ENCODE data around the gene NAB1.

The NAB1 gene

DNA sequence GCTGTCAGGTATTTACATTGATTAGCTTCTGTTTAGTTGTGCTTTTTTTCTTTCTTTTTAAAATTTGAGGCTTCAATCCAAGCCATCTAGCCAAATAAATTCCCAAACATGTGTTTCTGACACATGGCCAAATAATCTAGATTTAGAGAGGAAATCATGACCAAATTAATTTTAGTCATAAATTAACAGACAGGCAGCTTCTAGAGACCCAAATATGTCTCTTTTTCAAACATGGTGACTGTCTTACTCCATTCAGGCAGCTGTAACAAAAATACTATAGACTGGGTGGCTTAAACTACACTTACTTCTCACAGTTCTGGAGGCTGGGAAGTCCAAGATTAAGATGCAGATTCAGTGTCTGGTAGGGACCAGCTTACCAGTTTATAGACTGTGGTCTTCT, 23.2 kb upstream of the NAB1 start:
- H3K4me1 ChIP-seq (ENCODE audit: control insufficient read depth, insufficient read depth, low read length), result peaks cover 14% of the 10 kb centered on the region
- no peak overlapping the region for H3K27ac ChIP-seq (ENCODE audit: low read depth, low read length)
- no peak overlapping the region for H3K9ac ChIP-seq (ENCODE audit: low read length)
- no peaks in the 10 kb centered on the region for H3K27me3 ChIP-seq (ENCODE audit: control insufficient read depth, insufficient read depth, low read length)
- H3K36me3 ChIP-seq (ENCODE audit: control insufficient read depth, insufficient read depth, low read length), result no peaks in the 10 kb centered on the region
- no peak overlapping the region for H3K4me3 ChIP-seq (ENCODE audit: low read length)

DNA sequence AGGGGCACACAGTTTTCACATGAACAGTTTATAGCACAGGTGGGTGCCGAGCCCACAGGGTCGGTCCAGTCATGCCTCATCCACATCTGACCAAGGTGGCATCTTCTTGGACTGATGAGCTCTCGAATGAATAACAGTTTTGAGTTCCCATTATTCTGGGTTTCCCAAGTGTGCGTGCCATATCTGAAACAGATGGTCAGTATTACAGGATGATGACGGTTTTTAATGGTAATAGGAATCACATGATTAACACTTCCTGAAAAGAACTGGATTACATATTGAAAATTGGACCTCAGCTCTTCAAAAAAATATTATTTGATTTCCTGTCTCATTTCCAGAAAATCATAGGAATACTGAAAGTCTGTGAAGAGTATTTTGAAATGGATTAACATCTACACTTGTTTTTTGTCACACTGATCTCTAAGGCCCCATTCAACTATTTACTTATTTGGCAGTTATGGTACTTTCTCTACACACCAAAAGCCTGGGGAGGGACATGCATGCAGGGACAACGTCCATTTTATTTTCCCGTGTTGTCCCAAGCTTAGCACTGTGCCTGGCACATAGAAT, 22.2 kb upstream of the NAB1 start:
- Histone ChIP-seq H3K4me3 (ENCODE audit: low read length) (no peak overlapping the region), H3K27me3 (ENCODE audit: control insufficient read depth, insufficient read depth, low read length) (no peaks in the 10 kb centered on the region), H3K36me3 (ENCODE audit: control insufficient read depth, insufficient read depth, low read length) (no peaks in the 10 kb centered on the region), H3K9ac (ENCODE audit: low read length) (no peak overlapping the region), H3K27ac (ENCODE audit: low read depth, low read length) (peak overlapping the region; percentile 32), H3K4me1 (ENCODE audit: control insufficient read depth, insufficient read depth, low read length) (peaks cover 14% of the 10 kb centered on the region)

DNA sequence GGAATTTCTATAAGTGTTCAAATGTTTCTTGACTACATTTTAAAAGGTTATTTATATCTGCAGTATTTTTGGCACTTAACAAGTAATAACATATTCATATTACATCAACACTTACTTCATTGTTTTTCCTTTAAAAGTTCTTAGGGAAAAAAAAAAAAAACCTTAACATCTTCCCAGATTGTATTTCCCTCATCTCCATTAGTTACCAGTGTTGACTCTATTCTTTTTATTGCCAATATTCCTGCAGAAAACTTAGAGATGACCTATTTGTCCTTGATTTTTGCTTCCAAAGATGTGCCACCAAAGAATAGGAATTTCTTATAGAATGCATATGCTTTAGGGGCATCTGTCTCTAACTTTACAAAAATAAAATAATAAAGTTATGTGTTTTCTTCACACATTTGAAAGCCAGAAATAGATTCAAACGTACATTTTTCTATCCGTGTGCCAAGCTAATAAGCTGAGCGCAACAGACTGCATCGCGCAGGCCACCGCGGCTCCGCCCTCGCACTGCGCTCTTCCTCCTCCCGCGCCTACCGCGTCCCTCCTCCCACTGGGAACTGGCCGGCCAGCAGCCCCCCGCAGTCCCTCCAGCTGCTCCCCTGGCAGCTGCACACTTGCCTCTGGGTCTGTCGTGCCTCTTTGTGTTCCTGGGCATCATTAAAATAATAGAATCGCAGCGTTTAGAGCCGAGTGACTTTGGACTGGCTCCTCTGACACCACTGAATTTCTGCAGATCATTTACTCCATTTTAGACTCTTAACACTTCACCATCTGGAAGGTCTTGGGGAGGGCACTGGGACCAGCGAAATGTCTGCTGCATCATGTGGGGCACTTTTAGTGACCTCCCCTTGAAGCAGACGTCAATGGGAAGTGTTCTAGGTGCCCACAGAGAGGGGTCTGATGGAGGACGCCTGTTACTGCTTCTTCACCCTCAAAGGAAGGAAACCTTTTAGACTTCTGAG, 21.2 kb upstream of the NAB1 start:
- Histone ChIP-seq H3K36me3 (ENCODE audit: control insufficient read depth, insufficient read depth, low read length) (no peaks in the 10 kb centered on the region), H3K4me1 (ENCODE audit: control insufficient read depth, insufficient read depth, low read length) (peaks cover 14% of the 10 kb centered on the region), H3K27me3 (ENCODE audit: control insufficient read depth, insufficient read depth, low read length) (no peaks in the 10 kb centered on the region), H3K9ac (ENCODE audit: low read length) (peak overlapping the region; percentile 62), H3K4me3 (ENCODE audit: low read length) (peak overlapping the region; percentile 80), H3K27ac (ENCODE audit: low read depth, low read length) (peak overlapping the region; percentile 84)

DNA sequence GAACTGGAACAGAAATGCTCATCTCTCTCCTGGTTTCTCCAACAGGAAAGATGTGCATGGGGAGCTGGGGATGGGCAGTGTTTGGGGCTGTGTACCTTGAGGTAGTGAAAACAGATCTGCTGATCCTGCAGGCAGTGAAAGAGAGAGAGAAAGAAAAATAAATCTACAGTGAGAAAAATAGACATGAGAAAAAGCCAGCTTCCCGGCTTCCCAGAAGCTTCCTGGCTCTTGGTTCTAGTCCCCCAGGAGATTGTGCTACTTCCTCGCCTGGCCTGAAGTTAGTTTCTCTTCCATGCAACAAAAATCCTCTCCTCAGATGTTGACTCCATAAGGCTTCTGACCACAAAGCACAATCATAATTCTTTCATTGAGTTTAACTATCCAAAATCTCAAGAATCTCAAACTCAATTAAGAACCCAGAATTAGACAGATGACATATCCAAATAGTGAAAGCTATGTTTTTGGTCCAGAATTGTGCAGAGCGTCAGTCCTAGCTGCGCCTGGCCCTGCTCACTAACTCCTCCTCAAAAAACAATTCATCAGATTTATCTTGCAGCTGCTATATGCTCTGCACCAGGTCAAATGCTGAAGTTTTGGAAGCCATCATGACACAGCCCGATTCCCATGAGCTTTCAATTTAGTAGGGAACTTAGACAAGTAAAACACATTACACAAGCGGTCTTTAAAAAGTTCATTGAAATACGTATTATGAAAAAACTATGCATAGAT, 20.1 kb upstream of the NAB1 start:
- Histone ChIP-seq H3K27ac (ENCODE audit: low read depth, low read length) (peak overlapping the region; percentile 84), H3K9ac (ENCODE audit: low read length) (no peak overlapping the region), H3K4me3 (ENCODE audit: low read length) (peak overlapping the region; percentile 80), H3K27me3 (ENCODE audit: control insufficient read depth, insufficient read depth, low read length) (no peaks in the 10 kb centered on the region), H3K4me1 (ENCODE audit: control insufficient read depth, insufficient read depth, low read length) (peaks cover 14% of the 10 kb centered on the region), H3K36me3 (ENCODE audit: control insufficient read depth, insufficient read depth, low read length) (no peaks in the 10 kb centered on the region)

DNA sequence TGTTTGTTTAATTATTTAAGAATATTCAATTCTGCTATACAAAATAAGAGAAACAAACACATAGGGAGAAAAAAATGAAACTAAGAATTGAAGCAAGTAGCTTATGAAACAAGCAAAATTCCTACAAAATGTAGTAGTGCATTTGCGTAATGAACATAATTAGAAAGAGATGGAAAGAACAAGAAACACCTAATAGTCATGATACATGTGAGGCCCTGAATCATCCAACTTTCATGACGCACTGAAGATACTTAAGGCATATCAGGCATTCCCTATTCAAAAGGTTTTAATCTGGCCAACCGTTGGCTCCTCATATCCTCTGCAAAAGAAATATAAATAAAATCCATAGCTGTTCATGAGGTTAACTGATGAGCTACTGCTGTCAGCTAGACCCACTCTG, 14.5 kb upstream of the NAB1 start:
- Histone ChIP-seq H3K27me3 (ENCODE audit: control insufficient read depth, insufficient read depth, low read length) (no peaks in the 10 kb centered on the region), H3K4me1 (ENCODE audit: control insufficient read depth, insufficient read depth, low read length) (peaks cover 16% of the 10 kb centered on the region), H3K4me3 (ENCODE audit: low read length) (no peak overlapping the region), H3K27ac (ENCODE audit: low read depth, low read length) (no peak overlapping the region), H3K36me3 (ENCODE audit: control insufficient read depth, insufficient read depth, low read length) (no peaks in the 10 kb centered on the region), H3K9ac (ENCODE audit: low read length) (no peak overlapping the region)

DNA sequence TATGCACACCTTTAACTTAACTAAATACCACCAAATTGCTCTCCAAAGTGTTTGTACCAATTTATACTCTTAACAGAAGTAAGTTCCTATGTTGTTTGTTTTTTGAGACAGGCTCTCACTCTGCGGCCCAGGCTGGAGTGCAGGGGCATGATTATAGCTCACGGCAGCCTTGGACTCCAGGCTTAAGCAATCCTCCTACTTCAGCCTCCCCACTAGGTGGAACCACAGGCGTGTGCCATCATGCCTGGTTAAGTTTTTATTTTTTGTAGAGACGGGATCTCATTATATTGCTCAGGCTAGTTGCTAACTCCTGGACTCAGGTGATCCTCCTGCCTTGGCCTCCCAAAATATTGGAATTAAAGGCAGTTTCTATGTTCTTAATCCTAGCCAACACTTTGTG, 13.1 kb upstream of the NAB1 start:
- H3K9ac ChIP-seq (ENCODE audit: low read length), result no peak overlapping the region
- H3K27me3 ChIP-seq (ENCODE audit: control insufficient read depth, insufficient read depth, low read length), result no peaks in the 10 kb centered on the region
- H3K36me3 ChIP-seq (ENCODE audit: control insufficient read depth, insufficient read depth, low read length), result no peaks in the 10 kb centered on the region
- no peak overlapping the region for H3K4me3 ChIP-seq (ENCODE audit: low read length)
- peaks cover 16% of the 10 kb centered on the region for H3K4me1 ChIP-seq (ENCODE audit: control insufficient read depth, insufficient read depth, low read length)
- H3K27ac ChIP-seq (ENCODE audit: low read depth, low read length), result no peak overlapping the region

DNA sequence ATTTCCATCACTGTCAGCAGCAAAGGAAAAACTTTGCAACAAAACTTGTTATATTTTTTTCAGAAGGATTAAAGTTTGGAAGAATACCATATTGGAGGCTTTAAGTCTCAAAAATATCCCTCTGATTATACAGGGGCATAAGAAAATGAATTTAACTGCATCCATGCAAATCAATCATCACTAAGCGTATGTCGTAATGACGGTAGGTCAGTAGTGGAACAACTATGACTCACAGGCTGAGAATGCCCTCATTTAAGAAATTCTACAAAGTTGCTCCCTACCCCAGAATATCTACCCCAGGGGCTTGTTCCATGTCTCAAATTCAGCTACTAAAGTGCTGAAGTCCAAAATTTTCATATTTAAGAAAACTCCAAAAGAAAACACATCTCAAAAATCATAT, 12.5 kb upstream of the NAB1 start:
- Histone ChIP-seq H3K4me3 (ENCODE audit: low read length) (no peak overlapping the region), H3K4me1 (ENCODE audit: control insufficient read depth, insufficient read depth, low read length) (peaks cover 16% of the 10 kb centered on the region), H3K36me3 (ENCODE audit: control insufficient read depth, insufficient read depth, low read length) (no peaks in the 10 kb centered on the region), H3K9ac (ENCODE audit: low read length) (no peak overlapping the region), H3K27me3 (ENCODE audit: control insufficient read depth, insufficient read depth, low read length) (no peaks in the 10 kb centered on the region), H3K27ac (ENCODE audit: low read depth, low read length) (peak overlapping the region; percentile 11)

DNA sequence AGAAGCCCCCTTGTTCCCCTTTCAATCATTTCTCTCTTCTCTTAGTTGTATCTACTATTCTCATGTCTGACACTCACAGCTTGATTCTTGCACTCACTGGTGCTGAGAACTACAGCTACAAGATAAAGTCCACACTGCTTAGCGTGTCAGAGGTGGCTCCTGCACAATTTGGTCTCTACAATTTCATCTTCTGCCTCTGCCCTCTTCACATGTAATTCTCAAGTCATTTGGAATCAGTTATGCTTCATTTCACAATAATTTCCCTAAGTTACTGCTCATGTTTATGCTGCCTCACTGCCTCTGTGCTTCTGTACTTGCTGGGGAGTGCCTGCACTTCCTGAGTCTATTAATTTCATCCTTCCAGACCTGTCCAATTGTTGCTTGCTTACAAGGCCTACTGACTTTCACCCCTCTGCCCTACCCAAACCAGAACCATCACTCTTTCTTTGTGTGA, 11.6 kb upstream of the NAB1 start:
- no peak overlapping the region for H3K4me3 ChIP-seq (ENCODE audit: low read length)
- H3K36me3 ChIP-seq (ENCODE audit: control insufficient read depth, insufficient read depth, low read length), result no peaks in the 10 kb centered on the region
- H3K4me1 ChIP-seq (ENCODE audit: control insufficient read depth, insufficient read depth, low read length), result peaks cover 16% of the 10 kb centered on the region
- H3K9ac ChIP-seq (ENCODE audit: low read length), result no peak overlapping the region
- H3K27ac ChIP-seq (ENCODE audit: low read depth, low read length), result peak overlapping the region; percentile 47
- H3K27me3 ChIP-seq (ENCODE audit: control insufficient read depth, insufficient read depth, low read length), result no peaks in the 10 kb centered on the region

DNA sequence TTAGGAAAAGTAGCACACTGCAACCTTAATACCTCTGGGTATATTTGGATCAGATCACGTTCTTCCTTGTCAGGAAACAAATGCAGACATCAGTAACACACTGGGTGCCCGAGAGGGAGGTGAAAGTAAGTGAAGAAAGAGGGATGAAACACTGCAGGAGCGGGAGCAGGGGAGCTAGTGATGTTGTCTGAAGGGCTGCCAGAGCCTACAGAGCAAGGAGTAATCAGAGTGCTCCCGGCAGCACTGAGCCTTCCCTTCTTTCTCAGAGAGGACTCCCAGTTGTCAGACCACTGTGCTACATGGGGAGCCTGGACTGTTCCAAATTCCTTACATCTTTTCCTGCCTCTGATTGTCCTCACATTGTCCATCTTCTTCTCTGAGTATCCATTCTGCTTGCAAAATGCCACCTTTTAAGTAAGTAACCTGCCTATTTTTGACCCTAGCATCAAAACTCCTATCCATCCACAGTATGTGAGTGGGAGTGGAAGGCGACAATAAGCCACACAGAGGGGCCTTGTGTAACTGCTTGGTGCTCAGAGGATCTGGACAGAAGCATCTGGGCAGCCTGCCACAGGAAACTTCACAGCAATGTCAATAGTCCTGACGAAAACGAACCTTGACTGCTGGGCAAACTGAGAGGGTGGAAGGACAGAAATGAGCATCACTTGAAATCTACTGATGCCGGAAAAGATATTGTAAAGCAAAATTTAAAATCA, 10.8 kb upstream of the NAB1 start:
- Histone ChIP-seq H3K27me3 (ENCODE audit: control insufficient read depth, insufficient read depth, low read length) (no peaks in the 10 kb centered on the region), H3K4me3 (ENCODE audit: low read length) (no peak overlapping the region), H3K27ac (ENCODE audit: low read depth, low read length) (peak overlapping the region; percentile 47), H3K4me1 (ENCODE audit: control insufficient read depth, insufficient read depth, low read length) (peaks cover 16% of the 10 kb centered on the region), H3K9ac (ENCODE audit: low read length) (no peak overlapping the region), H3K36me3 (ENCODE audit: control insufficient read depth, insufficient read depth, low read length) (no peaks in the 10 kb centered on the region)

DNA sequence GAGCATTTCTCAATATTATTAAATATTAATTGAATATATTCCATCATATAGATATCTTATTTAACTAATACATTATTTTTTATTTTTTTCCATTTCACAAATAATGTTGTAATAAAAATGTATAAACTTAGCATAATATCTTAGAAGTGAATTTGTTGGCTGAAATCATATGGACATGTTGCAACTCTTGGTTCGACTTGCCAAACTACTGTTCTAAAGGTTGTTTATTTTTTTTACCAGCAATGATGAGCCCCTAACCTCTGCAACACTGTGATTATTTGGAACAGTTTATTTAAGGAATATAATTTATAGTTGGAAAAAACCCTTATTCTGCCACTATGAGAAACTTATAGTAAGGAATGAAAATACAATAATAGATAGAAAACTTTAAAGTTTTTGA, 8.8 kb upstream of the NAB1 start:
- Histone ChIP-seq H3K27me3 (ENCODE audit: control insufficient read depth, insufficient read depth, low read length) (no peaks in the 10 kb centered on the region), H3K9ac (ENCODE audit: low read length) (no peak overlapping the region), H3K36me3 (ENCODE audit: control insufficient read depth, insufficient read depth, low read length) (no peaks in the 10 kb centered on the region), H3K4me1 (ENCODE audit: control insufficient read depth, insufficient read depth, low read length) (peaks cover 16% of the 10 kb centered on the region), H3K4me3 (ENCODE audit: low read length) (no peak overlapping the region), H3K27ac (ENCODE audit: low read depth, low read length) (no peak overlapping the region)

DNA sequence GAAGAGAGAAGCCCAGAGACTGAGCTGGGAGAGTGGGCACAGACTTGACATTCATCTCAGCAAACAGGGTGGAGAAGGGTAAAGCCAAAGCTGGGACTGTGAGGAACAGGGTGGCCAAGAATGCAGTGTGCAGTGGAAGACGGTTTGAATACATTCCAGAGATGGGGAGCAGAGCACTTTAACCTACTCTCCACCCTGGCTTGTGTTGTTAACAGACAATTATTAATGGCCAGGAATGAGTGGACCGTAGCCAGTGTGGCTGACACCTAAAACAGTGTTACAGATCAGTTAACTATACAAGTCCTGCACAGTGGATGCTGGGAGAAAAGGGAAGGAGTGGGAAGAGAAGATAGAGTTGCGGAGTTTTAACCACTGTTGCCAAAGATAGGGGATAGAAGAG, 7.4 kb upstream of the NAB1 start:
- Histone ChIP-seq H3K27me3 (ENCODE audit: control insufficient read depth, insufficient read depth, low read length) (no peaks in the 10 kb centered on the region), H3K36me3 (ENCODE audit: control insufficient read depth, insufficient read depth, low read length) (no peaks in the 10 kb centered on the region), H3K4me1 (ENCODE audit: control insufficient read depth, insufficient read depth, low read length) (peaks cover 14% of the 10 kb centered on the region), H3K27ac (ENCODE audit: low read depth, low read length) (no peak overlapping the region), H3K4me3 (ENCODE audit: low read length) (no peak overlapping the region), H3K9ac (ENCODE audit: low read length) (no peak overlapping the region)
